ENCODE data around the gene SLC13A3. TPM values are rescaled to one million over a fixed set of nuclear protein-coding genes. Genes with fewer than 3 reads are reported as not detected.

Gene SLC13A3
- total RNA-seq, 1 donor from 2014 or later, result 0.13 TPM

DNA sequence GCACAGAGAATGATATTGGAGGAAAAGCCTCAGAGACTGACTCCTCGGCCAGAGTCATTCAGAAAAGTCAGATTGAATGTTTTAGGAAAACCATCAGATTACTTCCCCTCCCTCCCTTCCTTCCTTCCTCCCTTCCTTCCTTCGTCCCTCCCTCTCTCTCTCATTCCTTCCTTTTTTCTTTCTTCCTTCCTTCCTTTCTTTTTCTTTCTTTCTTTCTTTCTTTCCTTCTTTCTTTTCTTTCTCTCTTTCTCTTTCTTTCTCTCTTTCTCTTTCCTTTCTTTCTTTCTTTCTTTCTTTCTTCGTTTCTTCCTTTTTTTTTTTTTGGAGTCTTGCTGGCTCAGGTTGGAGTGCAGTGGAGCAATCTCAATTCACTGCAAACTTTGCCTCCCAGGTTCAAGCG is 108.2 kb downstream of the SLC13A3 start:
- no peak for DNase-seq (ENCODE audit: low read depth in 2 of 2)

DNA sequence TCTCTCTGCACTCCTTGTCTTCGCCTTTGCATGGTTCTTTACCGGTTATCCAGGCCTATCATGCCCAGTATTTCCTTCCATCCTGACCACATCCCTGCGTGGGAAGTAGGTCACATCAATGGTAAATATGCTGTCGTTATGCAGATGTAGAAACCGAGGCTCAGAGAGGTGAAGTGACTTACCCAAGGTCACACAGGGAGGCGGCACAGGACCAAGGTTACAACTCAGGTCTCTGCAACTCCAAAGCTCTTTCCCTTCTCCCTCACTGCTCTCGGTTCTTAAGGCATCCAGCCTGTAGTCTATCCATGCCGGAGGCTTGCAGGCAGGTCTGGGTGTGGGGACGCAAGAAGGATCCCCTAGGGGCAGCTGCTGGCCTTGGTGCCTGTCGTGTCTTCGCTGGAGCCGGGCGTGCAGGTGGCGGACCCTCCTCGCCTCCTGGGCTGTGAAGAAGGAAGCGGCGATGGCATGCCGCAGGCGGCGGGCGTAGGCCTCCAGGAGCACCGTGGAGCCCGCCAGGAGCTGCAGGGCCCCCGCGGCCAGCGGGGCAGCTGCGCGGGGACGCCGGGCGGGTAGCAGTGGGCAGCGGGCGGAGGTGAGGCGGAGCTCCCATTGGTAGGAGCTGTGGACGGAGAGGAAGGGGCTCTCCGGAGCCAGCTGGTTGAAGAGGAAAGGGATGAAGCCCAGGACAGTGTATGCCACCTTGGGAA is 109.9 kb downstream of the SLC13A3 start:
- no peak for DNase-seq (ENCODE audit: low read depth in 2 of 2)

DNA sequence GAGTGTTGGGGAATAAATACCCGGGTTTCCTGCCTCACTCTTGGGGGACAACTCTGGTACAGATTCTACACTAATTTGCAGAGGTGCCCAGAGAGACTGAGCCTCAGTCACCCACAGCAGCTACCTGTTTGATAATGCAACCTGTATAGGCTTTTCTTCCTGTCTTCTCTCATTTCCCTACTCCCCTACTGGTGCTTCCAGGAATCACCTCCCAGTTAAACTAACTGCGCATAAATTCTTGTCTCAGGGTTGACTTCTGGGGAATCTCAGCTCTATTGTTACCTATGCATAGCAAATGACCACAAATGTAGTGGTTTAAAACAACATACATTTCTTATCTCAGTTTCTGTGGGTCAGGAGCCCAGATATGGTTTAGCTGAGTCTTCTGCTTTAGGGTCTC is 112.1 kb downstream of the SLC13A3 start:
- DNase-seq (ENCODE audit: low read depth in 2 of 2), result no peak

DNA sequence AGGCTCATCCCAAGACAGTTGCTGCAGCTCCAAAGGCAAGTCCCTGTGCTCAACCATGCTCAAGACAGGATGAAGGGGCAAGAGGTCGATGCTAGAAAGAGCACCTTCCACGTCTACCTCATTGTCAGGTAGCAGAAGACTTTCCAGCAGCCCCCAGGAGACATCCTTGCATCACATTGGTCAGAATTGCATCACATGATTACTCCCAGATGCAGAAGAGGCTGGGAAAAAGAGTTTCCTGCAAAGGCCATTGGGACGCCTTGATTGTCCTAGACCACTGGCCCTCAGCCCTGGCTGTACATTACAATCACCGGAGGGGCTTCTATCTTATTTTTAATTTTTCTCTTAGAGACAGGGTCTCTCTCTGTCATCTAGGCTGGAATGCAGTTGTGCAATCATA is 120.6 kb downstream of the SLC13A3 start:
- no peak for DNase-seq (ENCODE audit: low read depth in 2 of 2)

DNA sequence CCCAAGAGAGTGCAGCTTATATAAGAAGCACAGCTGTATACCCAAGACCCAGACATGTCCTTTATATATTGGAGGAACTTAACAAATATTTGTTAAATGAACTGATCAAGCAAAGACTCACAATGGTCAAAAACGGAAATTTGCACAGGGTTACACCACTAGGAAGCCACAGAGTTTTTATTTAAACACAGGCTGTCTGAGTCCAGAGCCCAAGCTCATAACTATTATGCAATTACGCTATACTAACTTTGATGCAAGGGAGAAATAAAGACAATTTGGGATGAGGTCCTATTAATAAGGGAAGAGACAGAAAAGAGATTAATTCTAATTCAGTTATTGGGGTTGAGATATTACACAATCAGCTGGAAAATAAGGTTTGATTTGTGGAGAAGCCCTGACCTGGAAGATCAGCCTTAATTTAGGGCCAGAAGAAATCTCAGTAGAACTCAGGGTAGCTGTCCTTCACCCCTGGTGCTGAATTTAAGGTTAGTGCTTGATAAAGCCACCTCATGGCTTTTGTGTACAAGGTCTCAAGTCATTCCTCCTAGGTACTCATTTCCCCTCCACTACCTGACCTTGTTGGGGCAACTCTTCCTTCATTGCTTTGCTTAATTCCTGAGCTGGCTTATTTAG is 127.4 kb downstream of the SLC13A3 start:
- peak in 1 of 2 donors; percentile 5 for DNase-seq (ENCODE audit: low read depth in 2 of 2)

DNA sequence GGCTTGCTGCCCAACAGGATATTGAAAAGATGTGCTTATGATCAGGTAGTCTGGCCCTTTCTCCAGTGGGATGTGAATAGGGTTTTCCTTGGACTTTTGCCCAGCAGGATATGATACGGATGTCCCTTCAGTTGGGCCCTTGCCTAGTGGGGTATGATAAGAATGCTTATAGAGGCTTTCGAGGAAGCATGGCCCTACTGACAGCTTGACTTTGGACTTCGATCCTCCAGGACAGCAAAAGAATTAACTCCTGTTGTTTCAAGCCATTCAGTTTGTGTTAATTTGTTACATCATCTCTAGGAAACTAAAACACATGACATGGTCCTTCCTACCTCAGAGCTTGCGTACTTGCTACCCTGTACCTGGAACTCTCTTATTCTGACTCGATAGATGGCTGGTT is 128.2 kb downstream of the SLC13A3 start:
- no peak for DNase-seq (ENCODE audit: low read depth in 2 of 2)

DNA sequence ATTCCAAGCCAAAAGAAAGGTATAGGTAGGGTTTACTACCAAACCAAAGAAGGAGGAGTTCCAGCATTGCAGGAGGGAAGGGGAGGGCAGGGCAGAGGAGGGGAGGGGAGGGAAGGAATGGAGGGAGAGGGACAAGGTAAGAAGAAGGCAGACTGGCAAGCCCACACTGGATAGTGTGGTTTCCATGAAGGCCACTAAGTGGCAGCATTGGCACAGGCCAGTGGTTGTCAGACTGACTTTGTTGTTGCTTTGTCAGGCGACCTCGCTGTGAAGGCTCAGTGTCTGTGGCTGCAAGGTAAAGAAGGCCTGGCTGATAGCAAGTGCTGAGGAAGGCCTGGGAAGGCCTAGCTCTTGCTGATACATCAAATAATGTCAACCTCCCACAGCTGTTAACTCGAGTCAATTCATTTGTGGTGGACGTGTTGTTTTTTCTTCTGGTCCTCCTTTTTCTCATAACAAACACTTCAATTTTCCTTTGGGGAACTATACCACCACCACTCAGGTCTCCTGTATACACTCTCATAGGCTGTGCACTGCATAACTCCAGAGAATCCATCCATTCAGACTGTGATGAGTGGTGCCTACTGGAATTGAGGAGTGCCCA is 130.2 kb downstream of the SLC13A3 start:
- peak; percentile 56 to 77 for DNase-seq (ENCODE audit: low read depth in 2 of 2)

DNA sequence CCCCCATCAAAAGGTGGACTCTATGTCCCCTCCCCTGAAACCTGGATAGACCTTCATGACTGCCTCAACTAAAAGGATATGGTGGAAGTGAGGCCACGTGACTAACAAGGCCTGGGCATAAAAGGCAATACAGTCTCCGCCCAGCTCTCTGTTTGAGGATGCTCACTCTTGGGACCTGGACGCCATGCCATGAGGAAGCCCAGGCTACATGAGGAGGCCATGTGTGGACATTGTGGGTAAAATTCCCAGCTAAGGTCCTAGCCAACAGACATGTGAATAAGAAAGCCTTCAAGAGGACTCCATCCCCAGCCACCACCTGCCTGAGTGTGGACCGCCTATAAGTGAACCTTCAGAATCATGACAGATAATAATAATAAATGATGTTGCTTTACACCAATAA is 130.7 kb downstream of the SLC13A3 start:
- DNase-seq (ENCODE audit: low read depth in 2 of 2), result no peak

DNA sequence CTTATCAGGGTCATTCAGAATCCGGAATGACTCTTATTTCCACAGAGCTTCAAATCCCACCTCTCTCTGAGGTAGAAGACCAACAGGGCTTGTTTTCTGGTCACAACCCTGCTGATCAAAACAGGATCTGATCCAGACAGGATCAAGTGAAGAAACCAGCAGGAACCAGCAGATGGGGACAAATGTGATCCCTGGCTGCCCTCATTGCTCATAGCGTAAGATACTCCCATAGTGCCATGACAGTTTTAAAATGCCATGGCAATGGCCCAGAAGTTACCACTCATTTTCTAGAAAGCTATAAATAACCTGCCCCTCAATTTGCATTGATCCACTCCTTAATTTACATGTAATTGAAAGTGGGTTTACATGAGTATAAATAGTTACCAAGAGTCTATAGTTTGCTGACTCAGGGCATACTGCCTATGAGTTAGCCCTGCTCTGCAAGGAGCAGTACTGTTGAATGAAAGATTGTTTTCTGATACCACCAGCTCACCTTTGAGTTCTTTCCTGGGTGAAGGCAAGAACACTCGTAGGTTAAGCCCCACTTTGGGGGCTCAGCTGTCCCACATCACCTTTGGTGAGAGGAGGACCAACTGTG is 131.7 kb downstream of the SLC13A3 start:
- DNase-seq (ENCODE audit: low read depth in 2 of 2), result no peak

DNA sequence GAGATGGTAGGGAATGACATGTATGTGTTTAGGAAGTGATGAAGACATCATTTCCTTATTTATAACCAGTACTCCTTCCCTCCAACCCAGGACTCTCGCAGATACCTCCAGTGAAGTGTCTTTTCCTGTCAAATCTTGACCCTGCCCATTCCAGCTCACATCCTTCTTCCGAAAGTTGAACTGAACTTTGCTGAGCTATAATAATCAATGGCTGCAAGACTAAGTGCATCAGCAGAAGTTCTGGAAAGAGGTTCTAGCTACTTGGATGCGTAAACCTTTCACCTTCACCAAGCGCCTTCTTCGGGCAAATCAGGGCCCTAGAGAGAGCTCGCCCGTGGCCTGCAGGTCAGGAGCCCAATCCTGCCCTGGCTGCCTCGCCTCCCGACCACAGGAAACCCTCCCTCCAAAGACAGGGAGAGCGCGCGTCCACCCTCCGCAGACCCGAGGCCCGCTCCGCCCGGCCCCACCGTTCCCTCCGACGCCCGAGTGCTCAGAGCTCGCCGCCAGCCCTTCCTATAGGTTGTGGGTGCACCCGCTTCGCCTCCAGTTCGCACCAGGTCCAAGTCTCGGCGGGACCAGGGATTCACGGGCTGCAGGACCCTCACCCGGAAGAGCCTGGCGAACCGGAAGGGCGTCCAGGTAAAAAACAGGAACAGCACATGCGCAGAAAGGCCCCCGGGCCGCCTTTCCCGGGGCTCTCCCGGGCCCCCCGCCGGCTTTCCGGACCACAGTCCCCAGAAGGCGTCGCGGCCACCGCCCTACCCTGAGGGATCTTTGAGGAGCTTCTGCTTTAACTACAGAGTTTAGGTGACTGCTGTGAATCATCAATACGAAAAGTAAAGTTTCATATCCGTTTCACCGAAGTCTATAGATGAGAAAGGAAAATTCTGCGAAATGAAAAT is 138.1 kb downstream of the SLC13A3 start, which contains the start of gene ZNF334:
TSS of gene ZNF334 (minus strand) at position 617 of the 902 bp plus-strand sequence. CDS start 1,457 bp downstream, outside the sequence.
- peak in 1 of 2 donors; percentile 10 for DNase-seq (ENCODE audit: low read depth in 2 of 2)

DNA sequence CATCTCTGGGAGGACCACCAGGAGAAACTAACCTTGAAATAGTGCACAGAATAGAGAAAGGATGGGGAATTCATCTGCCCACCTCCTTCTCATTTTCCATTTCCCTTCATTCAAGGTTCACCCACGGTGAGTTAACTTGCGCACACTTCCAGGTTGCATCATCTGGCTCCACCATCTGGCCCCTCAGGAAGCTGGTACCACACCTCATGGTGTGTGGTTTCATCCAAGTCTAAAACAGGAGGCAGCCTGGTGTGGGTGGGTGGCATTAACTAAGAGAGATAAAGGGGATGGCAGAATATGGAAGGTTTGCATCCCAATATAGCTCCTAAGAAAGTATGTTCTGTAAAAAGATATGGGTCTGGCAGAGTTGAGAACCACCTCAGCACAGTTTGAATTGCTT is 141.7 kb downstream of the SLC13A3 start:
- no peak for DNase-seq (ENCODE audit: low read depth in 2 of 2)

Other genes starting within 250 kb of the SLC13A3 start
- gene ELMO2, start 244.8 kb downstream of the SLC13A3 start, total RNA-seq, result 16.9 and 29.7 TPM in 2 replicates
- gene ZNF334, start 137.9 kb downstream of the SLC13A3 start, total RNA-seq, result 0.13 and 0.76 TPM in 2 replicates
- not detected in 2 replicates for gene OCSTAMP, start 100.8 kb downstream of the SLC13A3 start, total RNA-seq
- 8.5 and 10.6 TPM in 2 replicates for gene TP53RK, start 38.0 kb upstream of the SLC13A3 start, total RNA-seq
- 5.4 and 12.3 TPM in 2 replicates for gene SLC2A10, start 58.2 kb upstream of the SLC13A3 start, total RNA-seq
- gene EYA2, start 243.4 kb upstream of the SLC13A3 start, total RNA-seq, result not detected in 2 replicates